Stimulated activated CD4-positive, alpha-beta T cell treated with anti-CD3 and anti-CD28 coated beads, Interleukin-15, amount 100 ng/mL, for 1 hour (primary cell): ENCODE results near the gene SLC25A47.

ENCODE experiments used
- DNase-seq, 2 donors: peaks; one replicate each; pipeline ENCODE4 v3.0.0-alpha.2; 2020; ENCODE audit warnings: low read depth in 1 of 2, low spot score in 1 of 2

Gene SLC25A47

DNA sequence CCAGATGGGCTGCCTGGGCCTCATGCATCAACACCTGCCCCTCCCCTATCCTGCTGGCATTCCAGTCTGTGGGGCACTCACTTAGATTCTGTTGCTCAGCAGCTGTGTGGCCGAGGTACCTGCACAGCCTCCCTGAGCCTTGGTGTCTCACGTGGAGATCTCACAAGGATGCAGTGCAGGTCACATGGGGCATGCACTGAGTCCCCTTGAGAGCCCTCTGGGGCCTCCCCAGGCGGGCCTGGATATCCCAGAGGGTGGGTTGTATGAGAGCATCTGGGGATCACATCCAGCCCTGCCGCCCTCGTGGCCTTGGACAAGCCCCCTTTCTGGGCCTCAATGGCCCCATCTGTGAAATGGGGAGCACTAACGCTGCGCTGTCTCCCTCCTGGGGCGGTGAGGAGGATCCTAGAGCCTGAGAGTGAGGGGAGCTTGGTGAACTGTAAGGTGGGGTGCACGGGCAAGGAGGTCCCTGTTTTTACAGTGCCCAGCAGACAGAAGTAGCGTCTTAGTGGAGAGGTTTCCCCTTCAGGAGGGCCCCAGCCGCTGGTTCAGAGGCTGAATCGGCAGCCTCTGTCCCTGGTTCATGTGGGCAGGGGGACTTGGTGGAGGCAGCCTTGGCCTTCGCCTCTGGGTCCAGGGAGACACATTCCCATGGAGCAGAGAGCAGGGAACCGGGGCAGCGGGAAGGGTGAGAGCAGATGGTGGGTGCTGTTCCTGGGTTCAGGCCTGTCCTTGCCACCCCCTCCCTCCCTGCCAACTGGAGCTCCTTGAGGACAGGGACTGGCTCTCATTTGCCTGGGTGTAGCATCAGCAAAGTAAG is 791 bp upstream of the SLC25A47 start:
- no peak for DNase-seq

GRCh38 chr14:100323942-100324307 is 786 bp downstream of the SLC25A47 start:
- no peak for DNase-seq

DNA sequence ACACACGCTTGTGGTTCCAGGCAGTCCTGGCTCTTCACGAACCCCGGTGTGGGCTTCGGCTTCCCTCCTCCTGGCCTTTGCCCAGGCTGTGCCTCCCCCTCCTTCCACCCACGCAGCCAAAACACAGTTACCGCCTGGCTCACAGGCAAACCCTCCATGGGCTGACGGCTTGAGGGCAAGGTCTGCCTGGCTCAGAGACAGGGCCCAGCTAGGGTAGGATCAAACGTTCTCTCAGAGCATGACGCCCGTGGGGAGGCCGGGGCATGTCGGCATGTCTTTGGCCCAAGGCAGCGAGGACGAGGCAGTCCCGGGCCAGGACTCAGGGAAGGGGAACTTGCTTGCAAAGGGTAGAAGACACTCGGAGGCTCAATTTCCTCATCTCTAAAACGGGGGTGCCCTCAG is 2.1 kb downstream of the SLC25A47 start:
- DNase-seq, result no peak

DNA sequence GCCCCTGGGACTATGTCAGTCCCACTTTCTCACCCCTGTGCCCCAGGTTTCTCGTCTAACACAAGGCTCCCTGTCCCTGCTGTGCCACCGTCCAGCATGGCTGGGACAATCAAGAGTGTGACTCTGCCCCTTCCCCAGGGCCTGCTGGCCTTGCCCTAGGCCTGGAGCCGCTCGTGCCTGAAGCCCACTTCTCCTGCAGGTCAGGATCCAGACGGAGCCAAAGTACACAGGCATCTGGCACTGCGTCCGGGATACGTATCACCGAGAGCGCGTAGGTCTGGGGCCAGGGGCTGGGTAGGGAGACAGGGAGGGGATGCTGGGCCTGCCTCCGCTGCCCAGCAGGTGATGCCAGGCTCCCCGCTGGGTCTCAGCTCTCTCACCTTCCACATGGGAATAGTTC is 2.8 kb downstream of the SLC25A47 start:
- DNase-seq, result no peak

GRCh38 chr14:100327128-100327527 is 4.0 kb downstream of the SLC25A47 start:
- no peak for DNase-seq

DNA sequence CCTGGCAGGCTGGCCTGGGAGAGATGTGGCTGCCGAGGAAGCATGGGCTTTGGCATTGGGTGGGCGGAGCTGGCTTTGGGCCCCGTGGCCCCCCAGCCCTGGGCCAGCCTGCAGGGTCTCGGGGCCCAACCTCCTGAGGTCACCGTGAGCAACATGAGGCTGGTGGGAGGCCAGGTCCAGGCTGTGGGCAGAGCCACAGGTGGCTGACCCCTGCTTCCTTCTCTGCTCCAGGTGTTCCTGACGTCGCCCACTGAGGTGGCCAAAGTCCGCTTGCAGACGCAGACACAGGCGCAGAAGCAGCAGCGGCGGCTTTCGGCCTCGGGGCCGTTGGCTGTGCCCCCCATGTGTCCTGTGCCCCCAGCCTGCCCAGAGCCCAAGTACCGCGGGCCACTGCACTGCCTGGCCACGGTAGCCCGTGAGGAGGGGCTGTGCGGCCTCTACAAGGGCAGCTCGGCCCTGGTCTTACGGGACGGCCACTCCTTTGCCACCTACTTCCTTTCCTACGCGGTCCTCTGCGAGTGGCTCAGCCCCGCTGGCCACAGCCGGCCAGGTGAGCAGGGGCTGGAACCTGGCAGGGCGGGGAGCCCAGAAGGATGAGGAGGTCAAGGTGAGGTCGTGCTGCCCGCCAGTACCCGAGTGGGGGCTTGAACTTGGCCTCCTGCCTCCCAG is 5.5 kb downstream of the SLC25A47 start:
- DNase-seq, result no peak

DNA sequence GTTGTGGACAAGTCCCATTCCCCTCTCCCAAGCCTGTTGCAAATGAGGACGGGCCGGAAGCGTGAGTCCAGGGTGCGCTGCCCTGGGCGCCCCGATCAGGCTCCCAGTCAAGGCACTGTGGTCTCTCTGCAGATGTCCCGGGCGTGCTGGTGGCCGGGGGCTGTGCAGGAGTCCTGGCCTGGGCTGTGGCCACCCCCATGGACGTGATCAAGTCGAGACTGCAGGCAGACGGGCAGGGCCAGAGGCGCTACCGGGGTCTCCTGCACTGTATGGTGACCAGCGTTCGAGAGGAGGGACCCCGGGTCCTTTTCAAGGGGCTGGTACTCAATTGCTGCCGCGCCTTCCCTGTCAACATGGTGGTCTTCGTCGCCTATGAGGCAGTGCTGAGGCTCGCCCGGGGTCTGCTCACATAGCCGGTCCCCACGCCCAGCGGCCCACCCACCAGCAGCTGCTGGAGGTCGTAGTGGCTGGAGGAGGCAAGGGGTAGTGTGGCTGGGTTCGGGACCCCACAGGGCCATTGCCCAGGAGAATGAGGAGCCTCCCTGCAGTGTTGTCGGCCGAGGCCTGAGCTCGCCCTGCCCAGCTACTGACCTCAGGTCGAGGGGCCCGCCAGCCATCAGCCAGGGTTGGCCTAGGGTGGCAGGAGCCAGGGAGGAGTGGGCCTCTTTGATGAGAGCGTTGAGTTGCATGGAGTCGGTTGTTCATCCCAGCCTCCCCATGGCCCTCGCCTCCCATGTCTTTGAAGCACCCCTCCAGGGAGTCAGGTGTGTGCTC is 6.3 kb downstream of the SLC25A47 start:
- no peak for DNase-seq

DNA sequence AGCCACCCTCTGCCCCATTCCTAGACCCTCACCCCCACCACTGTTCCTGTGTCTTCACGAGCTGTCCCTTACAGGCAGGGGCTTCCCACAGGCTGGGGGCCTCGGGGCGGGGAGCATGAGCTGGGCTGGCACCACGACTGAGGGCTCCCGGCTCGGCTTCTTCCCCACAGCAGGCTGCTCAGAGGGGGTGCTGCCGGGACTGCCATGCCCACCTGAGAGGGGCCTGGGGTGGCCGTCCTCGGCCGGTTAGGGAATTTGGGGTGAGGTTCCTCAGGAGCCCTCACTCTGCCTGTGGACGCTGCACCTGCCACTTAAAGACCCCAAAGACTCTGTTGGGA is 6.8 kb downstream of the SLC25A47 start:
- DNase-seq, result no peak

- no peak for DNase-seq
These were observed 7.3 kb downstream of the SLC25A47 start for GRCh38 chr14:100330388-100330931.

GRCh38 chr14:100332071-100332639 is 9.0 kb downstream of the SLC25A47 start:
- no peak for DNase-seq

GRCh38 chr14:100332797-100333196 is 9.7 kb downstream of the SLC25A47 start:
- no peak for DNase-seq

GRCh38 chr14:100333311-100333710 is 10.2 kb downstream of the SLC25A47 start:
- no peak for DNase-seq

- no peak for DNase-seq
These were observed 10.7 kb downstream of the SLC25A47 start for GRCh38 chr14:100333827-100334226.

- DNase-seq, result no peak
These were observed 11.8 kb downstream of the SLC25A47 start for GRCh38 chr14:100334904-100335303.

DNA sequence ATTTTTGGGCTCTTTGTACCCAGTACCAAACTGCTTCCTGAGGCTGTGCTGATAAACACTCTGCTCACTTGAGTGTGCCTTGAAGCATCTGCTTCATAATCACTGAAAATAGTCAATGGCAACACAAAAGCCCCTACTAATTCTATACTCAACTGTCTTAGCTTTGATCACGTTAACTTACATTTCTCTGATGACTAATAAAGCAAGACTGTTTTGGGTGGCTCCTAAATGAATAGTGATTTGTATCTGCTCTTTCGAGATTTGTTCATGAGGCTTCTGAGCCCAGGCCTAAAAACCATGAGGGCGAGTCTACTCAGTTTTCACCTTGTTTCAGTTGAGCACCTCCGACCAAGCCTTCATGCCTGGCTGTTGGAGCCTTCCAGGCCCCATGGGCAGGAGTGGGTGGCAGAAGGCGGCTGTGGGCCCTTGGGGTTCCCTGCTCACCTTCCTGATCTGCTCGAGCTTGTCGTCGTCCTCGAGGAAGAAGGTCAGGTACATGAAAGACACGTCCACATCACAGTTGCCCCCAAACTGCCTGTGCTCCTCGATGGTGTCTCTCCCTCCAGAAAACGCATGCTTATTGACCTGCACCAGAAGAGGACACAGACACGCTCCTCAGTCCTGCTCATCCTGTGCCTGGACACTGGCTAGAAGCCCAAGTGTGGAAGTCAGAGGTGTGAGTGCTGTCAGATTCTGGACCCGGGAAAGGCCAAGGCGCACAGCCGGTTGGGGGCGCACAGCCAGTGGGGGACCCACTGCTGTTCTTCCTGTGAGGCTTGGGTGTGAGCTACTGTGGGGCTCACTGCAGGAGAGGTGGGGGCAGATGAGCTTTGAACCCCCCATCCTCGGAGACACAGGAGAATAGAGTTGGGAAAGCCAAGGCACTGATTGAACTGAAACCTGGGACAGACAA is 13.7 kb downstream of the SLC25A47 start:
- DNase-seq, result no peak

GRCh38 chr14:100339766-100340422 is 16.8 kb downstream of the SLC25A47 start:
- no peak for DNase-seq

DNA sequence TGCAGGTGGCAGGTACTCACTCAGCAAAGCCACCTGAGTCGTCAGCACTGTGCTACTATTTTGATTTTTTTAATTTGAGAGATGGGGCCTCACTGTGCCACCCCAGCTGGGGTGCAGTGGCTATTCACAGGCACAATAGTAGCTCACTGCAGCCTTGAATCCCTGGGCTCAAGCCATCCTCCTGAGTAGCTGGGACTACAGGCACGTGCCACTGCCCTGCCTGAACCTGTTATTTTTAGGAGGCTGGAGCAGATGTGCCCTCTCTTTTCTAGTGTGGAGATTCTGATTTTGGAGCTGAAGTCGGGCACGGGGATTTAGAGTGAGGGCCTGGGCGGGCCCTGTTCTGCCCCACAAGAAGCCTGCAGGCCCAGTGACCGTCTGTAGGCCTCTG is 17.3 kb downstream of the SLC25A47 start:
- no peak for DNase-seq

GRCh38 chr14:100341301-100342031 is 18.3 kb downstream of the SLC25A47 start:
- DNase-seq, result no peak

GRCh38 chr14:100342195-100342594 is 19.1 kb downstream of the SLC25A47 start:
- DNase-seq, result no peak
